Measurements from ENCODE around the gene ZNF205. TPM values are rescaled to one million over a fixed set of nuclear protein-coding genes. Genes with fewer than 3 reads are reported as not detected.

The ZNF205 gene
- total and polyA plus RNA-seq, 10 of the 15 experiments (the other 5 are each of a cell fraction or from before 2014, with no cell fraction given): 0.26 to 1.5 (median 0.78) TPM; not detected in 2

- TF ChIP-seq ZBTB11 (CRISPR knock-in tag; IDR thresholded peaks at IDR 0.05) (no peak), RFX5 (IDR thresholded peaks at IDR 0.05; ENCODE audit: low read depth, low read length) (no peak), IRF5 (IDR thresholded peaks at IDR 0.05; ENCODE audit: borderline replicate concordance) (no peak), TCF12 (IDR thresholded peaks at IDR 0.05; ENCODE audit: low read depth, low read length) (peak; percentile 60; the same call in 1 of the 2 replicates), BHLHE40 (IDR thresholded peaks at IDR 0.05; ENCODE audit: borderline replicate concordance in 1 of 2, low read depth in 2 of 2, low read length in 1 of 2) (peak in 1 of 2 experiments; percentile 47; a peak in 2 of 4 replicates), EED (IDR thresholded peaks at IDR 0.05; ENCODE audit: low read depth) (peak; percentile 39; the same call in 1 of the 2 replicates), EP300 (IDR thresholded peaks at IDR 0.05; ENCODE audit: borderline replicate concordance in 1 of 2, control insufficient read depth in 1 of 2, low read depth in 2 of 2, low read length in 2 of 2) (no peak)
These were observed 46.3 kb downstream of the ZNF205 start (continued) for GRCh38 chr16:3158510-3159314.

All from GM12878 (cell line).